ENCODE data around the gene STEAP4. TPM values are rescaled to one million over a fixed set of nuclear protein-coding genes. Genes with fewer than 3 reads are reported as not detected.

Gene STEAP4
- total and polyA plus RNA-seq, 7 donors: 5.2 to 31.7 (median 20.3) TPM

DNA sequence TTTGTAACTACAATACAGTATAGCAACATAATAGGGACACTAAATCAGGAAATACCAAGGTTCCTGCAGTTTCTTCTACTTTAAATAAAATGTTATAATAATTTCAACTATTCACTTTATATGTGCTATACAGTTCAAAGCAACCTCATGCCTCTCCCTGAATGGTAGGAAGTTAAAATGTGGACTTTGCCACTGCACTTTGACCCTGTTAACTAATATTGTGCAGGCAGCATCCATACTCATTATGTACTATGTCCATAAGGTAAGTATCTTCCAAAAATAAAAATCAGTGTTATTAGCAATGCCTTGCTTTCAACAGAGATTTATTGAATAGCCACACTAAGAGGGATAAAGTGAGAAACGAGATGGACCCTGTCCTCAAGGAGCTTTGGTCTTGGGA lies 4.8 kb downstream of the STEAP4 start:
- no peak for DNase-seq
- H3K4me1 ChIP-seq: no peaks in the 10 kb centered on the region
- no peak overlapping the region for H3K27ac ChIP-seq
- no peaks in the 10 kb centered on the region for H3K9me3 ChIP-seq
- no peaks in the 10 kb centered on the region for H3K36me3 ChIP-seq (ENCODE audit: insufficient read depth in 1 of 2, low read depth in 1 of 2)
- H3K4me3 ChIP-seq: peak overlapping the region; percentile 1
- TF ChIP-seq, protein P1, sequence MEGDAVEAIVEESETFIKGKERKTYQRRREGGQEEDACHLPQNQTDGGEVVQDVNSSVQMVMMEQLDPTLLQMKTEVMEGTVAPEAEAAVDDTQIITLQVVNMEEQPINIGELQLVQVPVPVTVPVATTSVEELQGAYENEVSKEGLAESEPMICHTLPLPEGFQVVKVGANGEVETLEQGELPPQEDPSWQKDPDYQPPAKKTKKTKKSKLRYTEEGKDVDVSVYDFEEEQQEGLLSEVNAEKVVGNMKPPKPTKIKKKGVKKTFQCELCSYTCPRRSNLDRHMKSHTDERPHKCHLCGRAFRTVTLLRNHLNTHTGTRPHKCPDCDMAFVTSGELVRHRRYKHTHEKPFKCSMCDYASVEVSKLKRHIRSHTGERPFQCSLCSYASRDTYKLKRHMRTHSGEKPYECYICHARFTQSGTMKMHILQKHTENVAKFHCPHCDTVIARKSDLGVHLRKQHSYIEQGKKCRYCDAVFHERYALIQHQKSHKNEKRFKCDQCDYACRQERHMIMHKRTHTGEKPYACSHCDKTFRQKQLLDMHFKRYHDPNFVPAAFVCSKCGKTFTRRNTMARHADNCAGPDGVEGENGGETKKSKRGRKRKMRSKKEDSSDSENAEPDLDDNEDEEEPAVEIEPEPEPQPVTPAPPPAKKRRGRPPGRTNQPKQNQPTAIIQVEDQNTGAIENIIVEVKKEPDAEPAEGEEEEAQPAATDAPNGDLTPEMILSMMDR (IDR thresholded peaks at IDR 0.05): no peak
- 20 to 39% (median 29%) methylated on average over 1 of the region's 1 CpG for WGBS, 3 donors
- H3K27me3 ChIP-seq (ENCODE audit: insufficient read depth in 3 of 3, low read length in 2 of 3): peaks cover 0 to 17% (median 3%) of the 10 kb centered on the region in 3 donors
- intact Hi-C loops (cut with DNase I): no loop called here
- no peak for ATAC-seq

- Histone ChIP-seq H3K27ac (no peak overlapping the region), H3K9me3 (no peaks in the 10 kb centered on the region), H3K4me3 (no peak overlapping the region), H3K27me3 (ENCODE audit: insufficient read depth in 3 of 3, low read length in 2 of 3) (peaks cover 0 to 4% (median 3%) of the 10 kb centered on the region in 3 donors), H3K36me3 (ENCODE audit: insufficient read depth in 1 of 2, low read depth in 1 of 2) (no peaks in the 10 kb centered on the region), H3K4me1 (no peaks in the 10 kb centered on the region)
- DNase-seq (no peak), ATAC-seq (no peak)
- TF ChIP-seq, protein P1 (IDR thresholded peaks at IDR 0.05): no peak
- WGBS, 3 donors: 92 to 98% (median 95%) methylated on average over 1 of the region's 1 CpG
- intact Hi-C loops (cut with DNase I): no loop called here
Observed at GRCh38 chr7:88300401-88300945, 6.2 kb downstream of the STEAP4 start.

GRCh38 chr7:88299126-88299525 lies 7.6 kb downstream of the STEAP4 start:
- Histone ChIP-seq H3K4me1 (no peaks in the 10 kb centered on the region), H3K27me3 (ENCODE audit: insufficient read depth in 3 of 3, low read length in 2 of 3) (peaks cover 0 to 3% (median 0%) of the 10 kb centered on the region in 3 donors), H3K9me3 (no peaks in the 10 kb centered on the region), H3K27ac (no peak overlapping the region), H3K36me3 (ENCODE audit: insufficient read depth in 1 of 2, low read depth in 1 of 2) (no peaks in the 10 kb centered on the region), H3K4me3 (no peak overlapping the region)
- WGBS, 3 donors: 67 to 74% (median 70%) methylated on average over 3 of the region's 3 CpGs
- DNase-seq (no peak), ATAC-seq (no peak)
- intact Hi-C loops (cut with DNase I): no loop called here
- TF ChIP-seq, protein P1 (IDR thresholded peaks at IDR 0.05): no peak

- Histone ChIP-seq H3K27me3 (ENCODE audit: insufficient read depth in 3 of 3, low read length in 2 of 3) (no peaks in the 10 kb centered on the region), H3K9me3 (no peaks in the 10 kb centered on the region), H3K27ac (no peak overlapping the region), H3K4me3 (no peak overlapping the region), H3K4me1 (no peaks in the 10 kb centered on the region), H3K36me3 (ENCODE audit: insufficient read depth in 1 of 2, low read depth in 1 of 2) (no peaks in the 10 kb centered on the region)
- WGBS, 3 donors: 96 to 98% (median 98%) methylated on average over 1 of the region's 1 CpG
- ATAC-seq (no peak), DNase-seq (no peak)
- intact Hi-C loops (cut with DNase I): no loop called here
- TF ChIP-seq, protein P1 (IDR thresholded peaks at IDR 0.05): no peak
Observed at GRCh38 chr7:88293866-88294265, 12.8 kb downstream of the STEAP4 start.

All from psoas muscle (tissue), 8 donors.